GM12874 (cell line): ENCODE data around the gene STXBP1.

Experiments
- TF ChIP-seq, protein P1 (sequence below): IDR thresholded peaks from 2 replicates; pipeline ENCODE4 v1.5.1; 2011; ENCODE audit warnings: low read depth, mild to moderate bottlenecking, control low read depth, low read length, moderate library complexity; ENCODE audit not compliant: insufficient read depth

The STXBP1 gene

DNA sequence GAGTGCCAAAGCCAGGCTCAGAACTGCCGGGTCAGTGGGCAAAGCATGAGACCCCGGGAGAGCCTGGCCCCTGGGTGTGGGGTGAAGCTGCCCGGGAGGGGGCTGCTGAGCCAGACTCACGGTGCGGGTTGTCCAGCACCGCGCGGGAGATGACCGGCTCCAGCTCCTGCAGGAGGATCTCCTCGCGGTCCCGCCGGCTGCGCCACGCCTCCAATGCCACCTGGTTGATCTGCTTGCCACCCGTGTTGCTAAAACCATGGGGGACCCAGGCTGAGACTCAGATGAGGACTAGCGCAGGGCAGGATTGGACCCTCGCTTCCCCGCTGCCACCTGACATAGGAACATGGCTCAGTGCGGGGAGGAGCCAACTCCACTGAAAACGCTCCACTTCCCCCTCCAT lies 120.4 kb downstream of the STXBP1 start:
- TF ChIP-seq, protein P1, sequence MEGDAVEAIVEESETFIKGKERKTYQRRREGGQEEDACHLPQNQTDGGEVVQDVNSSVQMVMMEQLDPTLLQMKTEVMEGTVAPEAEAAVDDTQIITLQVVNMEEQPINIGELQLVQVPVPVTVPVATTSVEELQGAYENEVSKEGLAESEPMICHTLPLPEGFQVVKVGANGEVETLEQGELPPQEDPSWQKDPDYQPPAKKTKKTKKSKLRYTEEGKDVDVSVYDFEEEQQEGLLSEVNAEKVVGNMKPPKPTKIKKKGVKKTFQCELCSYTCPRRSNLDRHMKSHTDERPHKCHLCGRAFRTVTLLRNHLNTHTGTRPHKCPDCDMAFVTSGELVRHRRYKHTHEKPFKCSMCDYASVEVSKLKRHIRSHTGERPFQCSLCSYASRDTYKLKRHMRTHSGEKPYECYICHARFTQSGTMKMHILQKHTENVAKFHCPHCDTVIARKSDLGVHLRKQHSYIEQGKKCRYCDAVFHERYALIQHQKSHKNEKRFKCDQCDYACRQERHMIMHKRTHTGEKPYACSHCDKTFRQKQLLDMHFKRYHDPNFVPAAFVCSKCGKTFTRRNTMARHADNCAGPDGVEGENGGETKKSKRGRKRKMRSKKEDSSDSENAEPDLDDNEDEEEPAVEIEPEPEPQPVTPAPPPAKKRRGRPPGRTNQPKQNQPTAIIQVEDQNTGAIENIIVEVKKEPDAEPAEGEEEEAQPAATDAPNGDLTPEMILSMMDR = no peak

DNA sequence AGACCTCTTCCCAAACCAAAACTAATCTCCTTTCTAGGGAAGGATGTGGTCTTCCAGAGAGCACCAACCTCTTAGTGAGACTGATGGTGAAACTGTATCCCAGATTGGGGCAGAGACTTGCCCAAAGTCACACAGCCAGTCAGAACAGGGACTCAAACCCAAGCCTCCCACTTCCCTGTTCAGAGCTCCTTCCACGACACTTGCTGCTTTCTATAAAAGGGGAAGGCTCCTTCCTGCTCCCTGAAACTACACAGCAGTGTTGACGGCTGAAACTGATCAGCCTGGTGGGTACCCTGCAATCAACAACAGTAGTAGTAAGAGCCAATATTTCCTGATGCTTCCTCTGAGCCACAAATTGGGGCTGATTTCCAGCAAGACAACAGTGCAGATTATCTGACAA lies 121.5 kb downstream of the STXBP1 start:
- TF ChIP-seq, protein P1 = no peak

DNA sequence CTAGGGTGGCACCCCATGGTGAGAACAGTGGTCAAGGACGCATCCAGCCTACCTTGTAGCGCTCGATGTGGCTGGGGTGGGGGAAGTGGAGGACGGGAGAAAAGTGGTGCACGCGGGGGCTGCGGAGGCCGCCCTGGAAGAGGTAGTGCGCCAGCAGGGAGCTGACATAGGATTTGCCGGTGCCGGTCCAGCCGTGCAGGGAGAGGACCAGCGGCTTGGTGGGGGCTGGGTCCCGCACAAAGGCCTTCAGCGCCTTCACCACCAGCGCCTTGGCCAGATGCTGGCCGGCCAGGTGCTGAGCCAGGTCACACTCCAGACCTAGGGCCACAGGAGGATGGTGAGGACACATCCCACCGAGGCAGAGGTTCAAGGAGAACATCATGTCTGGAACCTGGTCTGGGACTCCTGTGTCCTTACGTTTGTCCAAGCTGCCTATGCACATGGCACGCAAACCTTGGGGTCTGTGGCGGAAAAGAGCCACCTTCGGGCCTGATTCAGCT lies 122.2 kb downstream of the STXBP1 start:
- TF ChIP-seq, protein P1 = no peak

DNA sequence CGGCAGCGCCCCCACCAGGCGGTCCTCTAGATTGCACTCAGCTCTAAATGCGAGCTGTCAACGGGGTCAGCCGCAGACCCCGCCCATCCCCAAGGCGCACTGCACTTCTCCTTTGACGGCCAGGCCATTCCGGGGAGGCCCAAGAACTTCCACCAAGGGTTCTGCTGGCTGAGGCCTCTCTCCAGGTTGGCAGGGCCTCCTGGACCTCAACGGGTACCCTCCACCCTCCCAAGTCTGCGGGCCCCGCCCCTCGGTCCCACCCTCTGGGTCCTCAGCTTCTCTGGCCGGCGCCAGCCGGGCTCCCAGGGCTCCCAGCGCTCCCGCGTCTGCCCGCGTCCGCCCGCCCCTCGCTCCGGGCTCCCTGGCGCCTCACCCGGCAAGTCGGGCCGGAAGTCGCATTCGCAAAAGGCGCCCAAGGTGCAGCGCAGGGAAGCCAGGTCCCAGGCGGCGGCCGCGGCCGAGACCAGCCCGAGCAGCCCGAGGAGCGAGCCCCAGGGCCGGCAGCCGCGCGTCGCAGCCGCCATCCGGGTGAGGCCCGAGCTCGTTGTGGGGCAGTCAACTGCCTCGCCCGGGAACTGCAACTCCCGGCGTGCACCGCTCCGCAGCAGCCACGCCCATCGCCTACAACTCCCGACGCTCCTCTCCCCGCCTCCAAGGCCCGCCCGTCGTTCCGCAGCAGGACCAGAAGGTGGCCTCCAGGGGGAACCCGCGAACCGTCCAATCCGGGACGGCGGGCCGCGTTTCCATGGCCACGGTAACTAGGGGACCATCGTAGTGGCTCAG lies 122.9 kb downstream of the STXBP1 start, which contains the start of gene TOR2A:
Gene TOR2A, minus strand, starts transcription at position 548 of the 783 bp plus-strand sequence. Its CDS starts 24 bp downstream, at position 524.
- TF ChIP-seq, protein P1 = peak; percentile 95

DNA sequence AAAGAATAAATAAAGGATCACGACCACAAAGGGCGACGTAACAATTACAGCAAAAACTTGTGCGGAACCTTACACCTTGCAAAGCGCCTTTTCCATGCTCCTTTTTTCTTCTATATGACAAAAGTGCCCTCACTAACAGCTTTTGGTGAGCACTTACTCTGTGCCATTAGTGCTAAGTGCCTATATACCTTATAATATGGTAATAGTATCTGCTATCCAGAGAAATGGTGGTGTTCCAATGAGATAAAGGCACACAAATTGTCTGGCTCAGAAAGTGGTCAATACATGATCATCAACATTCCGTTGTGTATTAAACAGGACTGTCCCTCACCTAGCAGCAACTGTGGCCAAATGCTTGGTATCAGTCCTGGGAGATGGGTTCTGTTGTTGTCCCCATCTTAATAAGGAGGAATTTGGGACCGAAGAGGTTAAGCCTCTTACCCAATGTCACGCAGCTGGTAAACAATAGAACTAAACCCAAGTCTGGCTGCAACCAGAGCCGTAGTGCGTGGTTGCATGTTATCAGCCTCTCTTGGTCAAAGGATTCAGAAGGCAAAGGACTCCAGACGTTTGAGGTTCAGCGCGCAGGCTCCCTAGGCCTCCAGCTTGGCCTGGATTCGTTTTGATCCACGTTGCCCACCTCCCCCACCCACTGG lies 123.6 kb downstream of the STXBP1 start:
- TF ChIP-seq, protein P1 = no peak

DNA sequence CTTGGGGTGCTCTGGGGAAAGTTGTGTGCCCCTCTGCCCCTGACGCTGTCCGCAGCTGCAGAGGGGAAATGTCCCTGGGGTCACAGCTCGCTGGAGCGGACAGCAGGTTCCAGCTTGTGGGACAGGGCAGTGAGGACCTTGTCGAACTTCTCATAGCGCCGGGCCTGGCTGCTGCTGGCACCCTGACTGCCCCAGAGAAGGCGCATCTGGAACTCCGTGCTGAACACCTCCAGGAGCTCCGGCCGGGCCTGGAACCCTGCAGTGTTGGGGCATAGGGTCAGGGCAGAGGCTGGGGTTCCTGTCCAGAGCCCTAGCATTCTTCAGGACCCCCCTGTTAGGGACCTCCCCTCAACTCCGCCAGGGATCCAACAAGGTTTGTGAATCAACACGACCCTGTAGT lies 126.6 kb downstream of the STXBP1 start:
- TF ChIP-seq, protein P1 = no peak

DNA sequence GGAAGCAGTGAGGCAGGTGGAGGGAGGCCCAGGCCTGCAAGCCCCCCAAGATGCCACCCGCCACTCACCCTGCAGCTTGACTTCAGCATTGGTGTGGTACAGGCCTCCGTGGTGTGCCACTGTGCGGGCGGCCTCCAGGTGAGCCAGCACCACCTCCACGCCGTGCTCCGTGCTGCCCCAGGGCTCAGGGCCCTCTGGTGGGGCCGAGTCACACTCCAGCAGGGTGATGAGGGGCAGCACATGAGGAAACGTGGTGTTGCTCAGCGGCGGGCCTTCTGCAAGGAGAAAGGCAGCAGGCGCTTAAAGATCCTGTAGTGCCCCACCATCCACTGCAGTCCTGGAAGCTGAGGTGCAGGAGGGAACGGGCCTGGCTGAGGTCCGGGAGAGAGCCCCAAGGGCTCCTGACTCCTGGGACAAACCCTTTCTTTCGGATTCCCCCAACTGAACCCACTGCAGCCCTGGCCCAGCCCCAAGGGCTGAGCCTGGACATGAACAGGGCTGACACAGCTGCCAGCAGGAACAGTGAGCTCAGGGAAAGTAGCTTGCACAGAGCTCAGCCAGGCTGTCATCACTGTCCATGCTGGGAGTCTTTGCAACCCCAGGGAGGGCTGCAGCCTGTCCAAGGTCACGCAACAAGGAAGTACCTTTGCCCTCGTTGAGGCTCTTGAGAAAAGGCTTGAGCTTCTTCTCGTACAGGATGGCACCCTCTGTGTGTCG lies 127.7 kb downstream of the STXBP1 start:
- TF ChIP-seq, protein P1 = no peak
